NT2/D1 (cell line): ENCODE results near the gene AHDC1.

Experiments
- DNase-seq: peaks from one replicate; pipeline ENCODE4 v3.0.0-alpha.2; 2011; ENCODE audit warnings: low read depth, low spot score
- H3K27me3 ChIP-seq: 2 replicates; pipeline ENCODE4 v1.6.0; 2011; ENCODE audit warnings: mild to moderate bottlenecking; ENCODE audit not compliant: insufficient read length, insufficient read depth
- H3K36me3 ChIP-seq: 2 replicates; pipeline ENCODE4 v1.6.1; 2011; ENCODE audit warnings: mild to moderate bottlenecking, low read length, mixed read lengths; ENCODE audit not compliant: insufficient read depth, insufficient read length
- H3K4me1 ChIP-seq: 2 replicates; pipeline ENCODE4 v1.5.1; 2011; ENCODE audit not compliant: insufficient read depth, insufficient read length
- H3K4me3 ChIP-seq: 2 replicates; pipeline ENCODE4 v1.5.1; 2011; ENCODE audit warnings: low read depth; ENCODE audit not compliant: insufficient read length
- H3K9ac ChIP-seq: 2 replicates; pipeline ENCODE4 v1.6.0; 2011; ENCODE audit warnings: low read depth; ENCODE audit not compliant: insufficient read length
- H3K9me3 ChIP-seq: 2 replicates; pipeline ENCODE4 v1.5.1; 2011; ENCODE audit warnings: mild to moderate bottlenecking, low read length; ENCODE audit not compliant: insufficient read depth
- SUZ12 ChIP-seq: IDR thresholded peaks from 2 replicates; pipeline ENCODE4 v1.6.1; 2011; ENCODE audit not compliant: insufficient read length, insufficient read depth; ENCODE audit errors: extremely low read depth
- YY1 ChIP-seq: IDR thresholded peaks from 2 replicates; pipeline ENCODE4 v1.6.1; 2011; ENCODE audit not compliant: insufficient read length, insufficient read depth
- ZNF274 ChIP-seq: IDR thresholded peaks from 2 replicates; pipeline ENCODE4 v1.6.1; 2011; ENCODE audit warnings: mild to moderate bottlenecking, low read depth, low read length

The AHDC1 gene

GRCh38 chr1:27589441-27589840, 14.5 kb downstream of the AHDC1 start:
- Histone ChIP-seq H3K9me3 (no peaks in the 10 kb centered on the region), H3K36me3 (peaks cover 66% of the 10 kb centered on the region)
- TF ChIP-seq SUZ12 (no peak), ZNF274 (no peak), YY1 (no peak)

GRCh38 chr1:27588256-27589232, 15.4 kb downstream of the AHDC1 start:
- Histone ChIP-seq H3K4me1 (peaks cover 50% of the 10 kb centered on the region), H3K9ac (no peak overlapping the region)
- TF ChIP-seq ZNF274 (no peak), SUZ12 (no peak), YY1 (no peak)

More at GRCh38 chr1:27589441-27589840, 14.5 kb downstream of the AHDC1 start:
- H3K9ac ChIP-seq, result peak overlapping the region; percentile 24
- H3K4me3 ChIP-seq, result no peak overlapping the region
- peaks cover 59% of the 10 kb centered on the region for H3K4me1 ChIP-seq
- H3K27me3 ChIP-seq, result no peaks in the 10 kb centered on the region
- no peak for DNase-seq

GRCh38 chr1:27585684-27586083, 18.3 kb downstream of the AHDC1 start:
- Histone ChIP-seq H3K9ac (peak overlapping the region; percentile 1), H3K36me3 (peaks cover 78% of the 10 kb centered on the region), H3K4me3 (no peak overlapping the region), H3K9me3 (no peaks in the 10 kb centered on the region), H3K27me3 (no peaks in the 10 kb centered on the region), H3K4me1 (peaks cover 25% of the 10 kb centered on the region)
- no peak for DNase-seq
- TF ChIP-seq YY1 (no peak), ZNF274 (no peak), SUZ12 (no peak)

More at GRCh38 chr1:27588256-27589232, 15.4 kb downstream of the AHDC1 start:
- no peaks in the 10 kb centered on the region for H3K27me3 ChIP-seq
- no peak for DNase-seq
- H3K36me3 ChIP-seq, result peaks cover 67% of the 10 kb centered on the region
- H3K4me3 ChIP-seq, result no peak overlapping the region
- no peaks in the 10 kb centered on the region for H3K9me3 ChIP-seq

GRCh38 chr1:27584453-27584852, 19.5 kb downstream of the AHDC1 start:
- no peak overlapping the region for H3K4me3 ChIP-seq
- TF ChIP-seq SUZ12 (no peak), YY1 (no peak)
- H3K27me3 ChIP-seq, result no peaks in the 10 kb centered on the region
- no peaks in the 10 kb centered on the region for H3K9me3 ChIP-seq
- H3K36me3 ChIP-seq, result peaks cover 70% of the 10 kb centered on the region
- DNase-seq, result no peak
- H3K4me1 ChIP-seq, result peaks cover 14% of the 10 kb centered on the region
- no peak overlapping the region for H3K9ac ChIP-seq

- Histone ChIP-seq H3K9me3 (no peaks in the 10 kb centered on the region), H3K4me1 (peaks cover 8% of the 10 kb centered on the region), H3K4me3 (no peak overlapping the region), H3K36me3 (peaks cover 64% of the 10 kb centered on the region), H3K27me3 (no peaks in the 10 kb centered on the region), H3K9ac (no peak overlapping the region)
- DNase-seq, result no peak
- no peak for TF ChIP-seq SUZ12
- no peak for TF ChIP-seq ZNF274
- no peak for TF ChIP-seq YY1
Measured at GRCh38 chr1:27583479-27583878, 20.5 kb downstream of the AHDC1 start.

GRCh38 chr1:27581823-27582243, 22.1 kb downstream of the AHDC1 start:
- no peak for DNase-seq
- Histone ChIP-seq H3K9me3 (no peaks in the 10 kb centered on the region), H3K9ac (no peak overlapping the region), H3K4me1 (peaks cover 11% of the 10 kb centered on the region), H3K4me3 (no peak overlapping the region), H3K36me3 (peaks cover 51% of the 10 kb centered on the region), H3K27me3 (no peaks in the 10 kb centered on the region)
- TF ChIP-seq ZNF274 (no peak), SUZ12 (no peak)

GRCh38 chr1:27577504-27578188, 26.3 kb downstream of the AHDC1 start:
- Histone ChIP-seq H3K36me3 (peaks cover 28% of the 10 kb centered on the region), H3K9ac (peak overlapping the region; percentile 21), H3K9me3 (no peaks in the 10 kb centered on the region), H3K4me1 (peaks cover 33% of the 10 kb centered on the region), H3K27me3 (no peaks in the 10 kb centered on the region), H3K4me3 (no peak overlapping the region)
- no peak for DNase-seq
- no peak for TF ChIP-seq SUZ12
- no peak for TF ChIP-seq ZNF274
- TF ChIP-seq YY1, result no peak
